GM21447 (cell line): Measurements from ENCODE around the gene FLCN.
"Not testable (repeated sequence)": the region's sequence is repeated elsewhere in the genome, so short reads cannot be mapped to it uniquely, and the experiment has no call there.

Source experiments
- ATAC-seq: cut with Tn5 transposase; IDR thresholded peaks from one replicate; pipeline ENCODE4 v1.9.1; 2021; ENCODE audit not compliant: unreplicated experiment

The FLCN gene, protein sequence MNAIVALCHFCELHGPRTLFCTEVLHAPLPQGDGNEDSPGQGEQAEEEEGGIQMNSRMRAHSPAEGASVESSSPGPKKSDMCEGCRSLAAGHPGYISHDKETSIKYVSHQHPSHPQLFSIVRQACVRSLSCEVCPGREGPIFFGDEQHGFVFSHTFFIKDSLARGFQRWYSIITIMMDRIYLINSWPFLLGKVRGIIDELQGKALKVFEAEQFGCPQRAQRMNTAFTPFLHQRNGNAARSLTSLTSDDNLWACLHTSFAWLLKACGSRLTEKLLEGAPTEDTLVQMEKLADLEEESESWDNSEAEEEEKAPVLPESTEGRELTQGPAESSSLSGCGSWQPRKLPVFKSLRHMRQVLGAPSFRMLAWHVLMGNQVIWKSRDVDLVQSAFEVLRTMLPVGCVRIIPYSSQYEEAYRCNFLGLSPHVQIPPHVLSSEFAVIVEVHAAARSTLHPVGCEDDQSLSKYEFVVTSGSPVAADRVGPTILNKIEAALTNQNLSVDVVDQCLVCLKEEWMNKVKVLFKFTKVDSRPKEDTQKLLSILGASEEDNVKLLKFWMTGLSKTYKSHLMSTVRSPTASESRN

DNA sequence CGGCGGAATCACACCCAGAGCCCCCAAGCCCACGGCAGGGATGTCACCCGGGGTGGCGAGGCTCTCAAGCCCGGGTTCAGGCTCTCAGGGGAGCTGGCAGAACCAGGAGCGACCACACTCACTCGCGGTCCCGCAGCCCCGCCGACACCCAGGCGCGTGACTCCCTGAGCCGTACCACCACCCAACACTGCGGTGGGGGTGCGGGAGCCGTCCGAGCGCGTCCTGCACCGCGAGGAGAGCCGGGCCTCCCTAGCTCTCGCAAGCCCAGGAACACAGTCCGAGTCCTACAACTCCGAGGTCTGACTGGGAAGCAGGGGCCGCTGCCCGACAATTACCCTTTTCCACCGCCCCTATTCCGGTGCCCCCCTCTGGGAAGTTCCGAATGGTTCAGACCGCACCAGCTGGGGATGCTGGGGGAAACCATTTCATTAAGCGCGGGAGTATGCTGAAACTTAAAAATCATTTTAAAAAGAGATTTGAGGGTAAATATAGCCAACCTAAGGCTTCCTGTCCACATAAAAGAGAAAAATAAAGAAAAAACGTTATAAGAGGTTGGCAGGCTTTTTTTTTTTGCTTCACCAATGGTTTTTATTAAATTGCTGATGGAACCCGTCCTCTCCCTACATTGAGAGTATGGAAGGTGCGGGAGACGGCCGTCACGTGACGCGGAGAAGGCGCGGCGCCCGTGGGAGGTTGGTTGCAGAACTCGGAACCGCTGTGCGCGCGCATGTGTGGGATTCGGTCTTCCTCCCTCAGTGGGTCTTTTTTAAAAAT is at the start of gene FLCN:
Gene FLCN (minus strand): TSS at position 143 of the 774 bp plus-strand sequence. CDS start 9,031 bp downstream, outside the sequence.
- ATAC-seq: peak; percentile 72

DNA sequence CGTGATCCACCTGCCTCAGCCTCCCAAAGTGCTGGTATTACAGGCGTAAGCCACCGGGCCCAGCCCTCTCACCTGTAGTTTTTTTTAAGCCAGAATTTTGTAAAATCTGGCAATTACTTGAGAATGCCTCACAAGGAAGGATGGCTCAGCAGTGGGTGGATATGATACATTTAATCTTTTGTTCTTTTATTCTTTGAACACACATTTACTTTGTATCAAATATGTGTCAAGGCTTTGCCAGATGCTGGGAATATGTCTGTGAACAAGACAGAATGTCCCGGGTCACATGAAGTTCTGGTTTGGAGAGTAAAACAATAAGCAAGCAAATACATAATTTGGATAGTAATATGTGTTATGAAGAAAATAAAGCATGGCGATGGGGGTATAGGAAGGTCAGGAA is 49.0 kb upstream of the FLCN start:
- ATAC-seq: no peak

DNA sequence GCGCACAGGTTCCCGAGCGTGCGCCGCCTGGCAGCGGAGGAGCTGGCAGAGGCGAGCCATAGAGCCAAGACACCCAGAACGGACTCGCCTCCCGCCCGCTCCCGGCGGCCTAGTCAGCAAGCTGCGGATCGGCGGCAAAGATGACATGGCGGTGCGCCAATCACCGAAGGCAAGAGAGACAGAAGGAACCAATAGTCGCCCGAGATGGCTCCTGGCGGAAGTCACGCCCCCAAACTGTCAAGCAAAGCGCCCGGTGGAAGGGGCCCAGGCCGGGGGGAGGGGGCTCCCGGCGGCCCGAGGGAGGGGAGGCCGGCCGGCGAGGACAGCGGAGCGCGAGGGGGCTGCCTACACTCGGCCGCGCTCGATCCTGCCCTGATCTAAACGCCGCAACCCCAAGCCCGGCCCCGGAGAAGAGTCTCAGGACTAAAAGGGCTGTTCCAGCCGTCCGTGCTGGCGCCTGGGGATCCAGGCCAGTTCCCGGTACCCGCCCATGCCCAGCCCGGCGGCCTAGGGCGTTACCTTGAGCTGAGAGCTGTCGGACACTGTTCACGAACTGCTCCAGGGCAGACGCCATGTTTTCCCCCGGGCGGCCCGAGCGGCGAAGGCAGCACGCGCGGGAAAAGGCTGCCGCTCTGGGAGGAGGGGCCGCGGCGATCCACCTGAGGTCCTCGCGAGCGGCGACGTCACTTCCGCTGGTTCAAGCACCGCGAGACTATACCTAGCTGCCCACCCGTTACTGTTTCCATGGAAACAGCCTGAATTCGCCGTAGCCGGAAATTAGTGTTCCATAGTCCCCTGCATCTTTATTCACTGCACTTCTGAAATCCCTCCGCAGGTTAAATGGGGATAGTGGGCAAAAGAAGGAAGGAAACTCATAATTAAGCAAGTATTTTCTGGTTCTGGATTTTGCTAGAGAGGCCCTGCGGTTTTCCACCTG is 43.9 kb upstream of the FLCN start, which contains the start of gene COPS3:
Gene COPS3 (minus strand): TSS at position 634 of the 937 bp plus-strand sequence. CDS start 60 bp downstream, at position 574.
- peak; percentile 87 for ATAC-seq

DNA sequence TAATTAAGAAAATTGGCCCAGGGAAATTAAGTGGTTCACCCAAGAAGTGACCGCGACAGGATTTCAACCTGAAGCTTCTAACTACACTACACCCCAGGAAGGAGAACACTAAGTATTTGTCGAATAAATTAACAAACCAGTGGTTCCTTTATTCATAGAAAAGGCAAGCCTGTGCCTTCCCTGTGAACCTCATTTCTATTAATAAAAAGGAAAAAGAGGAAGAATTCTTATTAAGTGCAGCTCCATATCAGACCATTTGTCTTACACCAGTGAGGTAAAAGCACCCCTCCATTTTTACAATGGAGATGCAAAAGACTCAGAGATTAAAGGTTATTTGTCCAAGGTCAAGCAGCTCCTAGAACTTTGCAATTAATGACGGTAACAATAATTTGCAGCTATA is 42.3 kb upstream of the FLCN start:
- ATAC-seq: no peak

DNA sequence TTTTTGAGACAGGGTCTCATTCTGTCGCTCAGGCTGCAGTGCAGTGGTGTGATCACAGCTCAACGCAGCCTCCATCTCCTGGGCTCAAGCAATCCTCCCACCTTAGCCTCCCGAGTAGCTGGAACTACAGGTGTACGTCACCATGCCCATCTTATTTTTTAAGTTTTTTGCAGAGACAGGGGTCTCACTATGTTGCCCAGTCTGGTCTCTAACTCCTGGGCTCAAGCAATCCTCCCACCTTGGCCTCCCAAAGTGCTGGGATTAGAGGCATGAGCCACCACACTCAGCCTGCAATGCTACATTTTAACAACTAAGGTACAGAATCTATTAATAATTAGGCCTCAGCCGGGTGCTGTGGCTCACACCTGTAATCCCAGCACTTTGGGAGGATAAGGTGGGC is 40.5 kb upstream of the FLCN start:
- not testable (repeated sequence) for ATAC-seq

DNA sequence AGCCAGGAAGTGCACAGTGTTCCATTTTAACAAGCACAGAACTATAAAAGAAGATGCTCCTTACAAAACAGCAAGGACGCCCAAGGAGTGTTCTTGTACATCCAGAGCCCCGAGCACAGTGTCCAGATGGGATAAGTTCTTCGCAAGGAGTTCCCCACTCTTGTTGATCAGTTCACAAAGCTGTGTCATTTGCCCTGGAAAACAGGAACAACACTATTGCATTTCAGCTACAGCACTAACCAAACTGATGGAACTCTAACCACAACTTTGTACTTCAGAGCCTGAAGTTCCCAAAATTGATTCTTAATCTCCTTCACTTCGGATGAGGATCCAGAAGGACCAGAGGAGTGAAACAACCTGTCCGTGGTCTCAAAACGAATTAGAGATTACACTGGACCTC is 39.0 kb upstream of the FLCN start:
- ATAC-seq: no peak

DNA sequence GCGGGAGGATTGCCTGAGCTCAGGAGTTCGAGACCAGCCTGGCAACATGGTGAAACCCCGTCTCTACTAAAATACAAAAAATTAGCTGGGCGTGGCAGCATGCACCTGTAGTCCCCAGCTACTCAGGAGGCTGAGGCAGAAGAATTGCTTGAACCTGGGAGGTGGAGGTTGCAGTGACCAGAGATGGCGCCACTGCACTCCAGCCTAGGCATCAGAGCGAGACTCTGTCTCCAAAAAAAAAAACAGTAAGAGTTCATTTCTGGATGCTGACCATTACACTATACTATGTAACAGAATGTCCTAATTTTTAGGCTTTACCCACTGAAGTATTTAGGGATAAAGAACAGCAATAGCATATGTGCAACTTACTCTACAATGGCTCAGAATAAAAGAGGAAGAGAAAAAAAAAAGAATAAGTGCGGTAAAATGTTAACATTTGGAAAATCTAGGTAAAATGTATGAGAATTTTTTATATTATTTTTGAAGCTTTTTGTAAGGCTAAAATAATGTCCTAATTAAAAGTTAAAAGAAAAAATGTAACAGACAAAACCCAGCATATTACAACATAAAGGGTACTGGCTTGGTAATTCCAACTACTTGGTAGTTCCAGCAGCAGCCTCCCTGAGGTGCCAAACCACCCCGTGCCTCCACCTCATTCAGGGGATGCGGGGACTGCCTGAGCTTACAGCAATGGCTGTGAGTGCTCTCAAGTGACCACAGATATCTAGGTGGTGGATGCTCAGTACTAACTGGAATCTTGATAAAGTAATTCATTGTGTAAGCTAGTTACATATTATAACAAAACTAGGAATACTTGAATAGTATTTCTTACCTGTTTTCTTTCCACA is 33.2 kb upstream of the FLCN start:
- no peak for ATAC-seq

DNA sequence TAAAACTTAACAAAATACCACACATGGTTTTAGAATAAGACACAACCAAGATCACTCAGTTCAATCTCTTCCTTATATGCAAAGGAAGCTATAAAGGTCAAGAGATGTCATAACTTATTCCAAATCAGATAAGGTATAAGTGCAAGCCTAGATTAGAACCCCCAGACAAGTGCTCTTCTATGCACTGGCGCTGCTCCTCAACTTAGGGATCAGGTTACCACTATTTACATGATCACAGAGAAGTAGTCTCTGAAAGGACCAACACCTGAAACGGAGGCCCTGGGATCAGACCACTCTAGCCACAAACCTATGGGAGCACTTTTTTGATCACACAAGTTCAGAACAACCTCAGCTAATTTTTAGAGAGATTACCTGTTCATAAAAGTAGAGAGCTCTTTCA is 27.5 kb upstream of the FLCN start:
- ATAC-seq: no peak

DNA sequence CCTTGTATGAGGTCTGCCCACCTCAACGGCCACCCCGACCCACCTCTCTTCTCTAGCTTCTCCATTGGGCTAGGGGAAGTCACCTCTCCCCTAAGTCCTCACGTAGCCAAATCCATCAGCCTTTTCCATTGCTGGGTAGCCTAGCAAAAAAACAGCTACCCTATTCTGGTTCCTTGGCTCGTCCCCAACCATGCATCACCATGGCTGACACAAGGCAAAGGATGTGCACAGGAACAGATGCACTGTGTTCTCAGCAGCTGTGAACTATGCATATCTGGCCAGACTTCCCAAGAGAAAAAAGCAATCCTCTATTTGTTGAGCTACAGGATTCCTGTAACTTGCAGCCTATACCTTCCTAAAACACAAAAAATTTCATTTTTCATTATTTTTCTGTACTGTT is 22.0 kb upstream of the FLCN start:
- no peak for ATAC-seq

DNA sequence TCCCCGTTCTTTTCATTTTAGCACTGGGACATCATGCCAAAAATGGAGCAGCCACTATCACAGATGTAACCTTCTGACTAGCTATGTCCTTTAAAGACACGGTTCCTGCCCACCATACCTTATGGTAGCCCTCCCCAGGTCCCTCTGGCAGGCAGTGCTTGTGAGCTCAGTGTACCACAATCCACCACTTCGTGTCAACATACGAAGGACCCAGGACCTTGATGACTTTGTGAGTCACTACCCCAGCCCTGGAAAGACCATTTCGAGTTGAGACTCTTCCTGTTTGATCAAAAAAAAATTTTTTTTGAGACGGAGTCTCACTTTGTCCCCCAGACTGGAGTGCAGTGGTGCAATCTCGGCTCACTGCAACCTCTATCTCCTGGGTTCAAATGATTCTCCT is 21.0 kb upstream of the FLCN start:
- ATAC-seq: no peak

DNA sequence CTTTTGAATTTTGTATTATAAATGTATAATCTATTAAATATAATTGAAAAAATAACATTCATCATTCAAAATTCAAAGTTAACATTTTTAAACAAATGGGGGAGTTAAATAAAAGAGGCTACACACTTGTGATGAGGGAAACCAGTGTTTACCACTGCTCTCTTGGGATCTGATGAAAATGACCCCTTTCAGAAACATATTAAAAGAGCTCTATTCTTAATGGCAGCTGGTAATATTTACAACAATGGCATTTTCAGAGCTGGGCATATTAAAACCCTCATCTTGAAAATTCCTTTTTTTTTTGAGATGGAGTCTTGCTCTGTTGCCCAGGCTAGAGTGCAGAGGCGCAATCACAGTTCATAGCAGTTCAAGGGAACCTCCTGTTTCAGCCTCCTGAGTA is 19.3 kb upstream of the FLCN start:
- no peak for ATAC-seq

DNA sequence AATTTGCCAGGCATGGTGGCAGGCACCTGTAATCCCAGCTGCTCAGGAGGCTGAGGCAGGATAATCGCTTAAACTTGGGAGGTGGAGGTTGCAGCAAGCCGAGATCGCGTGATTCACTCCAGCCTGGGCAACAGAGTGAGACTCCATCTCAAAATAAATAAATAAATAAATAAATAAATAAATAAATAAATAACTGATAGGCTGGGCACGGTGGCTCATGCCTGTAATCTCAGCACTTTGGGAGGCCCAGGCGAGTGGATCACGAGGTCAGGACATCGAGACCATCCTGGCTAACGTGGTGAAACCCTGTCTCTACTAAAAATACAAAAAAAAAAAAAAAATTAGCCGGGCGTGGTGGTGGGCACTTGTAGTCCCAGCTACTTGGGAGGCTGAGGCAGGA is 18.7 kb upstream of the FLCN start:
- not testable (repeated sequence) for ATAC-seq

DNA sequence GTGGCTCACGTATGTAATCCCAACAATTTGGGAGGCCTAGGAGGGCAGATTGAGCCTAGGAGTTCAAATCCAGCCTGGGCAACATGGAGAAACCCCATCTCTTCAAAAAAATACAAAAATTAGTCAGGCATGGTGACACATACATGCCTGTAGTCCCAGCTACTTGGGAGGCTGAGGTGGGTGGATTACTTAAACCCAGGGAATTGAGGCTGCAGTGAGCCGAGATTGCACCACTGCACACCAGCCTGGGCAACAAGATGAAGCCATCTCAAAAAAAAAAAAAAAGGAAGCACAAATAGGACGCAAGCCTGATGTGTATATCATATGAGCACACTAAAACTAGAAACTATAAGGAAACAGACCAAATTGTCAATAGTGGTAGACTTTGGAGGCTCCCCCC is 17.1 kb upstream of the FLCN start:
- ATAC-seq: no peak

DNA sequence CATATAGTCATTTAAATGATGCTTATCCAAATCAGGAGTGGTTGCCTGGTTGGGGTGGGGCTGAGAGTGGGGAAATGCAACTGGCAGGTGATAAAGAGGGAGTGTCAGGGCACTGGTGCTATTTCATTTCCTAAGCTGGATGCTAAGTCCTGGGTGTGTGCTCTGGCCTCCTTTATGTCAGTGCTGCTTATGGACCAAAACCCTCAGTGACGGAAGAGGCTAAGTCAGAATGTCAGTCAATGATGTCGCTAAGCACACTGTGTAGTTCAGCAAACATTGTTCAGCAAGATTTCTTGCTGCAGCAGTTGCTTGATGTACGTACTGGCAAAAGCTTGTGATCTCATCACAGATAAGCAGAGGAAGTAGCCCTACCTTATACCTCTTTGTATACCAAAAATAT is 16.4 kb upstream of the FLCN start:
- ATAC-seq: no peak

DNA sequence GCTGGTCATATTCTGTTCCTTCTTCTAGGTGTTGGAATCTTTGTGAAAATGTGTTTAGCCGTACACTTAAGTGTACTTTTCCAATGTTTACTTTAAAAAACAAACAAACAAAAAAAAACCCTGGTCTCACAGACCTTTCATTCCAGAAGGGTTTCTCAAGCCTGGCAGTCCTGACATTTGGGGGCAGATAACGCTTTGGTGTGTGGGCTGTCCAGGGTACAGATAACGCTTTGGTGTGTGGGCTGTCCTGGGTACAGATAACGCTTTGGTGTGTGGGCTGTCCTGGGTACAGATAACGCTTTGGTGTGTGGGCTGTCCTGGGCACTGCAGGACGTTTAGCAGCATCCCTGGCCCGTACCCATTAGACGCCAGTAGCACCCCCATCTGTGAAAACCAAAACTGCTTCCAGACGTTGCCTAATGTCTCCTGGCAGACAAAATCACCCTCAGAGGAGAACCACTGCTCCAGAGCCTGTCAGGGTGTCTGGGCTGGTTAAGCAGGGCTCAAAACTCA is 15.2 kb upstream of the FLCN start:
- no peak for ATAC-seq

DNA sequence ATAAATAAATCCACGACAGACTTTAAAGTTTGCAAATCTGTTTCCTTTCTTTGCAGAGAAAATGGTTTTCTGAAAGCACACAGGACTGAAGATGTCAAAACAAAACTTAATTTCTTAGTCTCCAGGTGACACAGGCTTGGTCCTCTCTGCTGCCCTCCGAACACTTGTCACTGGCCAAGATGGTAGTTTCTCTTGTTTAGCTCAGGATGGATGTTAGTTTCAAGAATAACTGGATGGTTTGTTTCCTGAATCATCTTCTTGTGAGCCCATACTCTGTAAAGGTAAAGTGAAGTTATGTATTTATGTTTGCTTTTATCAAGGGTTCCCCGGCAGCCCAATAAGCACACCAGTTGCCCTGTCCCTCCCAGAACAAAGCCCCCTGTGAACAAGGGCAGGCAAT is 9.9 kb upstream of the FLCN start:
- no peak for ATAC-seq

DNA sequence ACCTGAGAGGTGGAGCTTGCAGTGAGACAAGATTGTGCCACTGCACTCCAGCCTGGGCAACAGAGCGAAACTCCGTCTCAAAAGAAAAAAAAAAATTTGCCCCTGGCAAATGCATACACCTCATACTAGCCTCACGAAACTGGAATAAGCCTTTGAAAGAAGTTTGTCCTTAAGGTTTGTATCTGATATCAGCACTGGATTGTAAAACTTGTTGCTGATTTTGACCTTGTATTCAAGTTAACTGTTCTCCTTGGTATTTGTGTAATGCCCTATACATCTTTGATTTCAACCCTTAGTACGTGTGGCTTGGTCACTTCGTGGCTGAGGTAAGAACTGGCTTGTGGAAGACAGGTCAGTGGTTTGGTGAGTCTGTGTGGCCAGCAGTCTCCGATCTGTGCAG is 6.2 kb upstream of the FLCN start:
- no peak for ATAC-seq

DNA sequence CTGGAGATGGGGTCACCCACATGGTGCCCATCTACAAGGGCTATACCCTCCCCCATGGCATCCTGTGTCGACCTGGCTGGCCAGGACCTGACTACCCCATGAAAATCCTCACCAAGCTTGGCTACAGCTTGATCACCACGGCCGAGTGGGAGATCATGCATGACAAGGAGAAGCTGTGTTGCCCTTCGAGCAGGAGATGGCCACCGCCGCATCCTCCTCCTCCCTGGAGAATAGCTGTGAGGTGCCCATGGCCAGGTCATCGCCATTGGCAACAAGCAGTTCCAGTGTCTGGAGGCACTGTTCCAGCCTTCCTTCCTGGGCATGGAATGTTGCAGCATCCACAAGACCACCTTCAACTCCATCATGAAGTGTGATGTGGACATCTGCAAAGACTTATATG is 5.3 kb upstream of the FLCN start:
- no peak for ATAC-seq

DNA sequence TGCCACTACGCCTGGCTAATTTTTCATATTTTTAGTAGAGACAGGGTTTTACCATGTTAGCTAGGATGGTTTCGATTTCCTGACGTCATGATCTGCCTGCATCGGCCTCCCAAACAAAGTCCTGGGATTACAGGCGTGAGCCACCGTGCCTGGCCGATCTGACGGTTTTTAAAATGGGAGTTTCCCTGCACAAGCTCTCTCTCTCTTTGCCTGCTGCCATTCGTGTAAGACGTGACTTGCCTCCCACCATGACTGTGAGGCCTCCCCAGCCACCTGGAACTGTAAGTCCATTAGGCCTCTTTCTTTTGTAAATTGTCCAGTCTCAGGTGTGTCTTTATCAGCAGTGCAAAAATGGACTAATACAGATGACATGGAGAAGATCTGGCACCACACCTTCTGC is 4.7 kb upstream of the FLCN start:
- no peak for ATAC-seq

DNA sequence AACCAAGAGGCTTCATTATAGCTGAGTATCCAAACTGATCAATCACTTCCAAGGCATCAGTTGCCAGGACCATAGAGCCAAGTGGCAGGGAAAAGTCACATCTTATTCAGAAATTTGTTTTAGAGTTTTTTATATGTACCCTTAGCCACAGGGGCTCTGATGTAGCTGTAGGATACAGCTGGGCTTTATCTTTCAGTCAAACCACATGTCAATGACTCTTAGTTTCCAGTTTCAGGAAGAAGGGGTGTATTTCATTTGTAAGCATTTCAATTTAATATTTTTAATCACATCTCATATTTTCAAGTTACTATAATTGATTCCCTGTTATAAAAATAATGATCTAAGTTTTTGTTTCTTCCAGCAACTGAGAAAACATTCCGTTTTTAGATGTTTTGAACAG is 2.9 kb upstream of the FLCN start:
- ATAC-seq: no peak
